ENCODE measurements around the gene ADARB1.

The ADARB1 gene

DNA sequence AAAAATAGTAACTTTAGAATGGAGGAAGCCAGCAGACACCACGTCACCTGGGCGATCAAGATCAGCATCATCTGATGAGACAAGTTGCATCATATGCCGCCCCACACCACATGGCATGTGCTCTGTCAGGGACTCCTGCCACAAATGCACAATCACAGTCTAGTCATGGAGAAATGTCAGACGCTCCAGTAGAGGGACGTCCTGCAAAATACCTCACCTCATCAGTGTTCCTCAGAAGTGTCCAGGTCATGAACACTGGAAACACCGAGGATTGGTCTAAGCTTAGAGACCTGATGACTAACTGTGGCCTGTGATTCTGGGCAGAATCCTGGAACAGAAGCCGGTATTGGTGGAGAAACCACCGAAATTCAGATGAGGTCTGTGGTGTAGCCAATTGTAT, 14.3 kb downstream of the ADARB1 start:
- TF ChIP-seq, protein P1, sequence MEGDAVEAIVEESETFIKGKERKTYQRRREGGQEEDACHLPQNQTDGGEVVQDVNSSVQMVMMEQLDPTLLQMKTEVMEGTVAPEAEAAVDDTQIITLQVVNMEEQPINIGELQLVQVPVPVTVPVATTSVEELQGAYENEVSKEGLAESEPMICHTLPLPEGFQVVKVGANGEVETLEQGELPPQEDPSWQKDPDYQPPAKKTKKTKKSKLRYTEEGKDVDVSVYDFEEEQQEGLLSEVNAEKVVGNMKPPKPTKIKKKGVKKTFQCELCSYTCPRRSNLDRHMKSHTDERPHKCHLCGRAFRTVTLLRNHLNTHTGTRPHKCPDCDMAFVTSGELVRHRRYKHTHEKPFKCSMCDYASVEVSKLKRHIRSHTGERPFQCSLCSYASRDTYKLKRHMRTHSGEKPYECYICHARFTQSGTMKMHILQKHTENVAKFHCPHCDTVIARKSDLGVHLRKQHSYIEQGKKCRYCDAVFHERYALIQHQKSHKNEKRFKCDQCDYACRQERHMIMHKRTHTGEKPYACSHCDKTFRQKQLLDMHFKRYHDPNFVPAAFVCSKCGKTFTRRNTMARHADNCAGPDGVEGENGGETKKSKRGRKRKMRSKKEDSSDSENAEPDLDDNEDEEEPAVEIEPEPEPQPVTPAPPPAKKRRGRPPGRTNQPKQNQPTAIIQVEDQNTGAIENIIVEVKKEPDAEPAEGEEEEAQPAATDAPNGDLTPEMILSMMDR (conservative IDR thresholded peaks at IDR 0.05) = no peak
- TF ChIP-seq ZFX (IDR thresholded peaks at IDR 0.05) = no peak
- no peak overlapping the region for H3K27ac ChIP-seq

DNA sequence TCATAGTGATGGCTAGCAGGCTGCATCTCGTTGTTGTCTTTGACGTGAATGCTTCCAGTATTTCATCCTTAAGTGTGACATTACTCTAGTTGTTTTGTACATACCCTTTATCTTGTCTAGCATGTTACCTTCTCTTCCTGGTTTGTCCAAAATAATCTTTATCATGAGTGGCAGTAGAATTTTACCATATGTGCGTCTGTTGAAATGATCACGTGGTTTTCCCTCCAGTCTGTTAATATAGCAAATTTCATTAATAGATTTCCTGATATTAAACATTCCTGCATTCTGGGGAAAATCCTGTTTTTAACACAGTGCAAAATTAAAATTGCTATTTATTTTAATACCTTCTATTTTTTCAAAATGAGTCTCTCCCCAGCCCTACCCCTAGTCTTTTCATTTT, 15.6 kb downstream of the ADARB1 start:
- no peak overlapping the region for H3K27ac ChIP-seq
- no peak for TF ChIP-seq ZFX (IDR thresholded peaks at IDR 0.05)
- TF ChIP-seq, protein P1 (conservative IDR thresholded peaks at IDR 0.05) = no peak

DNA sequence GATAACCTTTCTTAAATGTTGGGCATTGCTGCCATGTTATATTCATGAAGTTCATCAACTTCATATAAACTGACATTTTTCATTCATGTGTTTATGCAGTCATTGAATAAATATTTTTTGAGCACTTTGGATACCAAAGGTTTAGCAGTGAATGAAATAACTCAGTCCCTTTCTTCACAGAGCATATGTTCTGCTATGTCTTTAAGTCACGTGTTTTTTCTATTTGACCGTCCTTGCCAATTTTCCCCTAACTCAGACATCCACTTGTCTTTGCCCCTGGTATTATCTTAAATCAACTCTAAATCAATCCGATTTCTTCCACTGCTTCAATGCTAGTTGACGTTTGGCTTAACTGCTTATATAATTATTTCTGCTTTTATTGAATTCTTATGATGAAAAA, 16.6 kb downstream of the ADARB1 start:
- no peak for TF ChIP-seq ZFX (IDR thresholded peaks at IDR 0.05)
- TF ChIP-seq, protein P1 (conservative IDR thresholded peaks at IDR 0.05) = no peak
- no peak overlapping the region for H3K27ac ChIP-seq

- TF ChIP-seq, protein P1 (conservative IDR thresholded peaks at IDR 0.05) = no peak
- no peak for TF ChIP-seq ZFX (IDR thresholded peaks at IDR 0.05)
- H3K27ac ChIP-seq = no peak overlapping the region
Observed at GRCh38 chr21:45091550-45092322, 17.4 kb downstream of the ADARB1 start.

DNA sequence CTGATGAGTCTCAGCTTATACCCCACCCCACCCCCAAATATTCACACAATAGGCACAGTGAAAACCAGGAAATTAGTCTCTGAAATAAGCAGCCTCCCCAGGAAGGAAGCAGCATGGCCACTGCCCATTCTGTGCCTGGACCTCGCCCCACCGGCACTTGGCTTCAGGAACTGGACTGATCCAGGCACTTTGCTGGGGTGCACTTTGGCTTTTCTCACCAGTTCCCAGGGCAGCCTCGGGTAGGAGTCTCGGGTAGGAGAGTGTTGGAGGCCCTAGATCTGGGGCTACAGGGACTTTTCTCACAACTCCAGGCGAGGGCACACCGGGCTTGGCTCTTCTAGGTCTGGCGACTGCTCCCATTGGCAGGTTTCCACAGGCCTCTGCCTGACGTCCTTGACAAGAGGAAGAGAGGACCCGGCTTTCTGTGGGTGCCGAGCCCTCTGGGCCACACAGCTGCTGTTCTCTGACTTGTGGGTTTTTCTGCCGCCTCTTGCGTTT, 18.7 kb downstream of the ADARB1 start:
- TF ChIP-seq, protein P1 (conservative IDR thresholded peaks at IDR 0.05) = no peak
- TF ChIP-seq ZFX (IDR thresholded peaks at IDR 0.05) = no peak
- no peak overlapping the region for H3K27ac ChIP-seq

DNA sequence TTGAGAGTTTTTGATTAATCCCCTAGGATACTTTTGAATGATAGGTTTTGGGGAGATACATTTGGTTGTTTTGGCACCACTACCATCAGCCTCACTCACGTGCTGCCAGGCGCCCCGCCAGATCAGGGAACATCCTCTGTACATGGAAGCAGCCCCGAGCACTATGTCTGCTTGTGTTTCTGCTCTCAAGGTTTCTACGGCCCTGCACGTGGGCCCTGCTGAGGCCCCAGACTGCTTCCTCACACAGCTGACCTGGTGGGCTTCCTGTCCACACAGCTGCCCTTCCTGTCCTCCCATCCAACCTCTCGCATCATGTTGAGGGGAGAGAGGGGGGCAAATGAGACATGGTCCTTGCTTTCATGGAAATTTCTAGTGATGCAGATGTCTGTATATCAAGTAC, 20.0 kb downstream of the ADARB1 start:
- H3K27ac ChIP-seq = no peak overlapping the region
- no peak for TF ChIP-seq ZFX (IDR thresholded peaks at IDR 0.05)
- TF ChIP-seq, protein P1 (conservative IDR thresholded peaks at IDR 0.05) = no peak

DNA sequence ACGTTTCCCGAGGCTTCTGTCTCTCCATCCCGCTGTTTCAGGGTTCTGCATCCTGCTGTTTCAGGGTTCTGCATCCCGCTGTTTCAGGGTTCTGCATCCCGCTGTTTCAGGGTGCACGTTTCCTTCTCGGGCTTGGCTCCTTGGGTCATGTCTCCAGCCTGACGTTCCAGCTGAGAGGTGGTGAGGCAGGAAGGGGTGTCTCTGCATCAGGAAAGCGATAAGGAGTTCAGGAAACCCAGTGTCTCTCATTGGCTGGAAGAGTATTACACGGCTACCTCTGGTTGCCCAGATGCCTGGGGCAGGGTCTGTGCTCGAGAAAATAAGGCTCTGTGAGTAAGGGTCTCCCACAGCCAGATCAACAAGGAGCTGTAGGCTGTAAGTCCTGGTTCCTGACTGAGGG, 21.1 kb downstream of the ADARB1 start:
- H3K27ac ChIP-seq = no peak overlapping the region
- TF ChIP-seq, protein P1 (conservative IDR thresholded peaks at IDR 0.05) = no peak
- TF ChIP-seq ZFX (IDR thresholded peaks at IDR 0.05) = no peak

Data from C4-2B (cell line).